ENCODE results near the gene KBTBD4. TPM values are rescaled to one million over a fixed set of nuclear protein-coding genes. Genes with fewer than 3 reads are reported as not detected.
"Not testable (repeated sequence)": the region's sequence is repeated elsewhere in the genome, so short reads cannot be mapped to it uniquely, and the experiment has no call there.

The KBTBD4 gene
- total RNA-seq, 1 experiment from 2014 or later, result 42.8 TPM

GRCh38 chr11:47565340-47566148 is 13.2 kb downstream of the KBTBD4 start, which contains the start of gene PTPMT1:
Gene PTPMT1 (plus strand): TSS chr11:47565599. CDS start chr11:47565623, 24 bp downstream.
- ChIA-PET CTCF (interaction anchor here (0.9 kb wide), 1 partner anchor 12 kb away, joined by 4 read pairs; no protein-coding TSS in a partner anchor), POLR2A (ENCODE audit: low non-redundant PET) (no interaction called here)
- peak within 1 kb of the TSS; percentile 90 for H3K27ac ChIP-seq (ENCODE audit: low read depth, low read length, poor library complexity, severe bottlenecking)
- peak; percentile 91 for DNase-seq (ENCODE audit: low spot score)
- peaks cover 10% of the 10 kb centered on the region for H3K4me1 ChIP-seq (ENCODE audit: insufficient read depth, low read length, poor library complexity, severe bottlenecking)
- no TSS peak for BruUV-seq (replicated peaks)
- no peaks in the 10 kb centered on the region for H3K9me3 ChIP-seq (ENCODE audit: low read depth, low read length, poor library complexity, severe bottlenecking)
- H3K4me3 ChIP-seq (ENCODE audit: low read depth, low read length, poor library complexity, severe bottlenecking), result peak within 1 kb of the TSS; percentile 73
- no peaks in the 10 kb centered on the region for H3K36me3 ChIP-seq (ENCODE audit: insufficient read depth, low read length, poor library complexity, severe bottlenecking)
- TF ChIP-seq EZH2 (IDR thresholded peaks at IDR 0.05; ENCODE audit: borderline replicate concordance, low read depth, low read length, poor library complexity, severe bottlenecking), result no peak
- TF ChIP-seq, protein P1, sequence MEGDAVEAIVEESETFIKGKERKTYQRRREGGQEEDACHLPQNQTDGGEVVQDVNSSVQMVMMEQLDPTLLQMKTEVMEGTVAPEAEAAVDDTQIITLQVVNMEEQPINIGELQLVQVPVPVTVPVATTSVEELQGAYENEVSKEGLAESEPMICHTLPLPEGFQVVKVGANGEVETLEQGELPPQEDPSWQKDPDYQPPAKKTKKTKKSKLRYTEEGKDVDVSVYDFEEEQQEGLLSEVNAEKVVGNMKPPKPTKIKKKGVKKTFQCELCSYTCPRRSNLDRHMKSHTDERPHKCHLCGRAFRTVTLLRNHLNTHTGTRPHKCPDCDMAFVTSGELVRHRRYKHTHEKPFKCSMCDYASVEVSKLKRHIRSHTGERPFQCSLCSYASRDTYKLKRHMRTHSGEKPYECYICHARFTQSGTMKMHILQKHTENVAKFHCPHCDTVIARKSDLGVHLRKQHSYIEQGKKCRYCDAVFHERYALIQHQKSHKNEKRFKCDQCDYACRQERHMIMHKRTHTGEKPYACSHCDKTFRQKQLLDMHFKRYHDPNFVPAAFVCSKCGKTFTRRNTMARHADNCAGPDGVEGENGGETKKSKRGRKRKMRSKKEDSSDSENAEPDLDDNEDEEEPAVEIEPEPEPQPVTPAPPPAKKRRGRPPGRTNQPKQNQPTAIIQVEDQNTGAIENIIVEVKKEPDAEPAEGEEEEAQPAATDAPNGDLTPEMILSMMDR (conservative IDR thresholded peaks at IDR 0.05; ENCODE audit: low read depth, low read length), result no peak
- no peaks in the 10 kb centered on the region for H3K27me3 ChIP-seq (replicated peaks; ENCODE audit: insufficient read depth, low read depth, low read length, poor library complexity)
- intact Hi-C loops (cut with micrococcal nuclease; ENCODE audit: unreplicated experiment), result loop anchor here (10.0 kb wide), 1 partner anchor 289 kb away; no protein-coding TSS in a partner anchor

GRCh38 chr11:47564933-47565339 is 13.8 kb downstream of the KBTBD4 start:
- TF ChIP-seq, protein P1 (conservative IDR thresholded peaks at IDR 0.05; ENCODE audit: low read depth, low read length), result no peak
- TF ChIP-seq EZH2 (IDR thresholded peaks at IDR 0.05; ENCODE audit: borderline replicate concordance, low read depth, low read length, poor library complexity, severe bottlenecking), result no peak
- POLR2A ChIA-PET (ENCODE audit: low non-redundant PET), result no interaction called here

GRCh38 chr11:47564366-47564765 is 14.4 kb downstream of the KBTBD4 start:
- not testable (repeated sequence) for H3K9me3 ChIP-seq (ENCODE audit: low read depth, low read length, poor library complexity, severe bottlenecking); H3K36me3 ChIP-seq (ENCODE audit: insufficient read depth, low read length, poor library complexity, severe bottlenecking); H3K27me3 ChIP-seq (replicated peaks; ENCODE audit: insufficient read depth, low read depth, low read length, poor library complexity); H3K27ac ChIP-seq (ENCODE audit: low read depth, low read length, poor library complexity, severe bottlenecking); DNase-seq (ENCODE audit: low spot score); H3K4me3 ChIP-seq (ENCODE audit: low read depth, low read length, poor library complexity, severe bottlenecking); BruUV-seq (replicated peaks)
- intact Hi-C loops (cut with micrococcal nuclease; ENCODE audit: unreplicated experiment), result loop anchor here (10.0 kb wide), 1 partner anchor 290 kb away; no protein-coding TSS in a partner anchor
- ChIA-PET CTCF (interaction anchor here (0.7 kb wide), 1 partner anchor 11 kb away, joined by 3 read pairs; no protein-coding TSS in a partner anchor), POLR2A (ENCODE audit: low non-redundant PET) (interaction anchor here (0.6 kb wide), 1 partner anchor 978 kb away, joined by 6 read pairs; no protein-coding TSS in a partner anchor)
- peaks cover 10% of the 10 kb centered on the region for H3K4me1 ChIP-seq (ENCODE audit: insufficient read depth, low read length, poor library complexity, severe bottlenecking)

More at GRCh38 chr11:47564933-47565339, 13.8 kb downstream of the KBTBD4 start:
- no peaks in the 10 kb centered on the region for H3K27me3 ChIP-seq (replicated peaks; ENCODE audit: insufficient read depth, low read depth, low read length, poor library complexity)
- H3K4me3 ChIP-seq (ENCODE audit: low read depth, low read length, poor library complexity, severe bottlenecking), result peak overlapping the region; percentile 73
- H3K36me3 ChIP-seq (ENCODE audit: insufficient read depth, low read length, poor library complexity, severe bottlenecking), result no peaks in the 10 kb centered on the region
- CTCF ChIA-PET, result interaction anchor here (0.7 kb wide), 1 partner anchor 12 kb away, joined by 3 read pairs; no protein-coding TSS in a partner anchor
- H3K4me1 ChIP-seq (ENCODE audit: insufficient read depth, low read length, poor library complexity, severe bottlenecking), result peaks cover 10% of the 10 kb centered on the region
- TSS peak; percentile 52 for BruUV-seq (replicated peaks)
- no peak for DNase-seq (ENCODE audit: low spot score)
- intact Hi-C loops (cut with micrococcal nuclease; ENCODE audit: unreplicated experiment), result loop anchor here (10.0 kb wide), 1 partner anchor 290 kb away; no protein-coding TSS in a partner anchor
- no peaks in the 10 kb centered on the region for H3K9me3 ChIP-seq (ENCODE audit: low read depth, low read length, poor library complexity, severe bottlenecking)
- peak overlapping the region; percentile 90 for H3K27ac ChIP-seq (ENCODE audit: low read depth, low read length, poor library complexity, severe bottlenecking)

- POLR2A ChIA-PET (ENCODE audit: low non-redundant PET), result interaction anchor here (0.6 kb wide), 1 partner anchor 156 kb away, joined by 7 read pairs; no protein-coding TSS in a partner anchor
- DNase-seq (ENCODE audit: low spot score); H3K36me3 ChIP-seq (ENCODE audit: insufficient read depth, low read length, poor library complexity, severe bottlenecking); H3K27ac ChIP-seq (ENCODE audit: low read depth, low read length, poor library complexity, severe bottlenecking); BruUV-seq (replicated peaks); H3K4me3 ChIP-seq (ENCODE audit: low read depth, low read length, poor library complexity, severe bottlenecking); H3K9me3 ChIP-seq (ENCODE audit: low read depth, low read length, poor library complexity, severe bottlenecking); CTCF ChIA-PET; H3K27me3 ChIP-seq (replicated peaks; ENCODE audit: insufficient read depth, low read depth, low read length, poor library complexity): not testable (repeated sequence)
- intact Hi-C loops (cut with micrococcal nuclease; ENCODE audit: unreplicated experiment), result loop anchor here (10.0 kb wide), 1 partner anchor 292 kb away; no protein-coding TSS in a partner anchor
- H3K4me1 ChIP-seq (ENCODE audit: insufficient read depth, low read length, poor library complexity, severe bottlenecking), result peaks cover 10% of the 10 kb centered on the region
These were observed 16.4 kb downstream of the KBTBD4 start for GRCh38 chr11:47562393-47562792.

Data from A673 (cell line).